ENCODE data around the gene ERCC8.

The ERCC8 gene

DNA sequence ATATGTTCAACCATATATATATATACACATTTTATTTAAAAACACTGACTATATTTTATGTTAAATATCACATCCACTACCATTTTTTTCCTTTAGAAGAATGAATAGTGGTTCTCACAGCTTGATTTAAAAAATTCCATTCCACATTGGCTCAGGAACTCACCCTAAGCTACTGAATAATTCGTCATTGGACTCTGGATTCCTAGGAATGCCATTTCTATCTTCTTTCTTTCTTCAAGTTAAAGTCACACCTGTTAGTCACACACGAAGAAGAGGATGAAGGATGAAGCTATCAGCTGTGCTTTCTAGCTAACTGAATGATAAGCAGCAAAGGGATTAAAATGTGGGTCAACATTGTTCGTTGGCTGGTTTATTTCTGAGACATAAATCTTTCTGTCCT is 108.7 kb downstream of the ERCC8 start:
- Histone ChIP-seq H3K9ac (ENCODE audit: low read depth, low read length) (peak overlapping the region; percentile 61; the same call in 1 of the 2 replicates), H3K4me3 (ENCODE audit: low read depth, low read length) (no peak overlapping the region), H3K27me3 (ENCODE audit: control insufficient read depth, insufficient read depth, low read length) (no peaks in the 10 kb centered on the region), H3K27ac (ENCODE audit: low read depth, low read length) (peak overlapping the region; percentile 13), H3K4me1 (ENCODE audit: control insufficient read depth, insufficient read depth, low read length) (peaks cover 27% of the 10 kb centered on the region), H3K36me3 (ENCODE audit: control insufficient read depth, insufficient read depth, low read length) (no peaks in the 10 kb centered on the region), H3K9me3 (ENCODE audit: control insufficient read depth, insufficient read depth, low read length) (no peaks in the 10 kb centered on the region)

DNA sequence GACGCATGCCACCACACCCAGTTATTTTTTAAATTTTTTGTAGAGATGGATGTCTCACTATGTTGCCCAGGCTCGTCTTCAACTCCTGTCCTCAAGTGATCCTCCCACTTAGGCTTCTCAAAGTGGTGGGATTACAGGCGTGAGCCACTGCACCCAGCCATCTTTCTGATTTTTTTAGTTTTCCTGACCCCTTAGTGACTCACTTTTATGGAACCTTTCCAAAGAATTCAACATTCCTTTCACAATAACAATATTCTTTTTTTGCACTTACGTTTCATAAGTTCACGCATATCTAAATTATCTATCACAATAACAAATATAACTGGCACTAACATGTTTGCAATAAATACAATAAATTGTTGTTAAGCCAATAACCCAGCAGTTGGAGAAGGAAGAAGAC is 109.3 kb downstream of the ERCC8 start:
- Histone ChIP-seq H3K4me3 (ENCODE audit: low read depth, low read length) (no peak overlapping the region), H3K9ac (ENCODE audit: low read depth, low read length) (no peak overlapping the region), H3K27me3 (ENCODE audit: control insufficient read depth, insufficient read depth, low read length) (no peaks in the 10 kb centered on the region), H3K27ac (ENCODE audit: low read depth, low read length) (no peak overlapping the region), H3K4me1 (ENCODE audit: control insufficient read depth, insufficient read depth, low read length) (peaks cover 27% of the 10 kb centered on the region), H3K9me3 (ENCODE audit: control insufficient read depth, insufficient read depth, low read length) (no peaks in the 10 kb centered on the region), H3K36me3 (ENCODE audit: control insufficient read depth, insufficient read depth, low read length) (no peaks in the 10 kb centered on the region)

DNA sequence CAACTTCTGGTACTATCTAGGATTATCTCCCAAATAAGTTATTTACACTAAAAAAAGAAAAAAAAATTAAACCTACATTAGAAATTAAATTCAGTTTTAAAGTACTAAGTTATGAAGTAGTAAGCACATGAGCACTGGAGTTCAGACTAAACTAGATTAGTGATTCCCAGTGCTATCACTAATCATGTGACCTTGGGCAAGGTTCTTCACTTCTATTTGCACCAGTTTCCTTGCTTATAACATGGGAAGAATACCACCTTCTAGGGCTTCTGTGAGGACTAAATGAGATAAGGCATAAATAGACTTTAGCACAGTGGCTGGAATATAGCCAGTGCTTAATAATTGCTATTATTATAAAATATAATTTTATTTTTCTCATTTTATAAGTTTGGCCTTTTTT is 111.3 kb downstream of the ERCC8 start:
- Histone ChIP-seq H3K4me3 (ENCODE audit: low read depth, low read length) (no peak overlapping the region), H3K4me1 (ENCODE audit: control insufficient read depth, insufficient read depth, low read length) (peaks cover 26% of the 10 kb centered on the region), H3K36me3 (ENCODE audit: control insufficient read depth, insufficient read depth, low read length) (no peaks in the 10 kb centered on the region), H3K27ac (ENCODE audit: low read depth, low read length) (no peak overlapping the region), H3K9me3 (ENCODE audit: control insufficient read depth, insufficient read depth, low read length) (no peaks in the 10 kb centered on the region), H3K27me3 (ENCODE audit: control insufficient read depth, insufficient read depth, low read length) (no peaks in the 10 kb centered on the region), H3K9ac (ENCODE audit: low read depth, low read length) (no peak overlapping the region)

DNA sequence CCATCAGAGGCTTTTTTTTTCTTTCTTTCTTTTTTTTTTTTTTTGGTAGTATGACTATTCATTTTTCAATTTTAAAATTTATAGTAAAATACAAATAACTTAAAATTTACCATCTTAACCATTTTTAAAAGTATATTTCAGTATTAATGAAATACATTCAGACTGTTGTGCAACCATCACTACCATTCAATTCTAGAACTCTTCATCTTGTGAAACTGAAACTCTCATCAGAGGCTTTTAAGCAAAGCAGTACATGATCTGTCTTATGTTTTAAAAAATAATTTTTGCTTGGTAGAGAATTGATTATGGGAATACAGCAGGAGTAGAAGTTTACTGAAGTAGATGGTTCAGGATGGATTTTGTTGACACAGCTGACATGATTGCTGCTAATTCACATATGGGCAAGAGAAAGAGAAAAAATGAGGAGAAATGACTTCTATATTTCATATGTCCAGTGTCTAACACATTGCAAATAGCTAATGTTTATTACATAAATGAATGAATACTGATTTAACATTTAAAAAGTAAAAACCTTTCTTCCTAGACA is 114.2 kb downstream of the ERCC8 start:
- Histone ChIP-seq H3K9ac (ENCODE audit: low read depth, low read length) (no peak overlapping the region), H3K27me3 (ENCODE audit: control insufficient read depth, insufficient read depth, low read length) (no peaks in the 10 kb centered on the region), H3K9me3 (ENCODE audit: control insufficient read depth, insufficient read depth, low read length) (no peaks in the 10 kb centered on the region), H3K4me3 (ENCODE audit: low read depth, low read length) (no peak overlapping the region), H3K4me1 (ENCODE audit: control insufficient read depth, insufficient read depth, low read length) (peaks cover under 1% of the 10 kb centered on the region; the same call in 1 of the 2 replicates), H3K36me3 (ENCODE audit: control insufficient read depth, insufficient read depth, low read length) (no peaks in the 10 kb centered on the region), H3K27ac (ENCODE audit: low read depth, low read length) (no peak overlapping the region)

DNA sequence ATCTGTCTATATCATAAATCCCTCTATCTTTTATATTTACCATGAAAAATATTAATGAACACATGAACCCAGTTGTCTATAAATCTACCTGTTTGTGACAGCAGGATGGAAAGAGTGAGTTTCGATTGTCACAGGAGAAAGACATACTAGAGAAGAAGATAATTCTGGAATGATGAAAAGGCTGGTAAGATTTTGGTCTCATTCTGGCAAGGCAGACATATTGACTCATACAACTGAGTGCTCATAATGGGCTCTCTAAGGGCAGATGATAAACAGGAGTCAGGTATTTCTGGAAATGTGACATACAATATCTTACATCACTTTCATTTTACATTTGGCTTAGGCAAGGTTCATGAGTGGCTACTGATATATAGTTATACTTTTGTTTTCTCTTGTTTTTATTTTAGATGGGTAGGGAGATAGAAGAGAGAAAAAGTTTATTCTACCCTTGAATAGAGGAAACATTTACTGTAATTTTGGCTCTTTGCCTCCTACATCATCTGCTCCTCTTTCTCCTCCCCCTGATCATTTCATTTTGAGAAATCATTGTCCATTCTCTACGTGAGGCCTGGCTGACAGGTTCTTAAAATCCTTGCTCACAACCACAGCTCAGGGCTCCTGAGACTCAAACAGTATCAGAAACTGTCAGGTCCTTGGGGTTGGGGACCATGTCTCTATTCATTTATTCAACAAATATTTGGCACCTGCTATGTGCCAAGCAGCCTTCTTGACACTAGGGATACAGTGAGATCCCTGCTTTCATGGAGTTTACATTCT is 115.2 kb downstream of the ERCC8 start:
- no peak overlapping the region for H3K27ac ChIP-seq (ENCODE audit: low read depth, low read length)
- no peaks in the 10 kb centered on the region for H3K9me3 ChIP-seq (ENCODE audit: control insufficient read depth, insufficient read depth, low read length)
- H3K4me3 ChIP-seq (ENCODE audit: low read depth, low read length): no peak overlapping the region
- no peaks in the 10 kb centered on the region for H3K4me1 ChIP-seq (ENCODE audit: control insufficient read depth, insufficient read depth, low read length)
- no peak overlapping the region for H3K9ac ChIP-seq (ENCODE audit: low read depth, low read length)
- H3K27me3 ChIP-seq (ENCODE audit: control insufficient read depth, insufficient read depth, low read length): no peaks in the 10 kb centered on the region
- H3K36me3 ChIP-seq (ENCODE audit: control insufficient read depth, insufficient read depth, low read length): no peaks in the 10 kb centered on the region

DNA sequence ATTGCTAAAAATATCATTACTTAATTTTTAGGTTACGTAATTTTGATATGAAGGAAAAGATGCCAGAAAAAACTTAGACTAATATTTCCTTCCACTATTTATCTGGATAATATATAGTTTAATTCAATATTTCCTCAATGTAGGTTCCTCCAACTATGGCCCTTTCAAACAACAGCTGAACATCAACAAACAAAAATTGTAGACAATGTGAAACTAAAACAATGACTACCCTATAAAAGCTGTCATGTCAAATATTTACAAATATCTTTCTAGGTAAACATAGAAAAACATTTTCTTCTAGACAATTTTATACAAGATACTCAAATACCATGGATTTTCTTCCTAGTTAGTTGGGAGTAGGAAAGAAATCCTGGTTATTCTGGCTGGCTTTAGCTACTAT is 117.7 kb downstream of the ERCC8 start:
- Histone ChIP-seq H3K9me3 (ENCODE audit: control insufficient read depth, insufficient read depth, low read length) (no peaks in the 10 kb centered on the region), H3K27me3 (ENCODE audit: control insufficient read depth, insufficient read depth, low read length) (no peaks in the 10 kb centered on the region), H3K4me1 (ENCODE audit: control insufficient read depth, insufficient read depth, low read length) (no peaks in the 10 kb centered on the region), H3K27ac (ENCODE audit: low read depth, low read length) (no peak overlapping the region), H3K36me3 (ENCODE audit: control insufficient read depth, insufficient read depth, low read length) (no peaks in the 10 kb centered on the region), H3K4me3 (ENCODE audit: low read depth, low read length) (no peak overlapping the region), H3K9ac (ENCODE audit: low read depth, low read length) (no peak overlapping the region)

DNA sequence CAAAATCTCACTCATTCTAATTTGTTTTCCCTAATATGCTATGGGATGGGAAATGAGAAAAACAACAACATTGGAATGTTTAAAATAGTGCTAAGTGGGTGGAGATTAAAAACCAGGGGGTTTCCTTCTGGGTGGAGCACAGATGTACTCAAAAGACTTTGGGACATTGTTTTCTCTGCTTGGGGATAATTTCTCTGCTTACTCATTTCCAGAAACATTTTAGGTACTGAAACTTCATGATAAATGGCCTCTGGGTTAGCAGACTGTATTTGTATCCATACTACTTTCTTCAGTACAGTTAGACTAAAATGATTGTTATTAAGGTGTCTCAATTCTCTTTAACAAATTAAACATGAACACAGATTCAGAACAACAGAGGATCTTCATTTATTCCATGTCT is 118.2 kb downstream of the ERCC8 start:
- Histone ChIP-seq H3K9ac (ENCODE audit: low read depth, low read length) (no peak overlapping the region), H3K27me3 (ENCODE audit: control insufficient read depth, insufficient read depth, low read length) (no peaks in the 10 kb centered on the region), H3K9me3 (ENCODE audit: control insufficient read depth, insufficient read depth, low read length) (no peaks in the 10 kb centered on the region), H3K4me1 (ENCODE audit: control insufficient read depth, insufficient read depth, low read length) (no peaks in the 10 kb centered on the region), H3K27ac (ENCODE audit: low read depth, low read length) (no peak overlapping the region), H3K36me3 (ENCODE audit: control insufficient read depth, insufficient read depth, low read length) (no peaks in the 10 kb centered on the region), H3K4me3 (ENCODE audit: low read depth, low read length) (no peak overlapping the region)
